C4-2B (cell line): ENCODE results near the gene KLHL18.

Experiments
- ZFX ChIP-seq: fragments of 450-650 bp; IDR thresholded peaks from 2 replicates; pipeline ENCODE4 v1.6.1; 2017
- TF ChIP-seq, protein P1 (sequence below): fragments of 450-650 bp; conservative IDR thresholded peaks from 2 replicates; pipeline ENCODE4 v1.5.1; 2017; ENCODE audit warnings: mild to moderate bottlenecking

DNA sequence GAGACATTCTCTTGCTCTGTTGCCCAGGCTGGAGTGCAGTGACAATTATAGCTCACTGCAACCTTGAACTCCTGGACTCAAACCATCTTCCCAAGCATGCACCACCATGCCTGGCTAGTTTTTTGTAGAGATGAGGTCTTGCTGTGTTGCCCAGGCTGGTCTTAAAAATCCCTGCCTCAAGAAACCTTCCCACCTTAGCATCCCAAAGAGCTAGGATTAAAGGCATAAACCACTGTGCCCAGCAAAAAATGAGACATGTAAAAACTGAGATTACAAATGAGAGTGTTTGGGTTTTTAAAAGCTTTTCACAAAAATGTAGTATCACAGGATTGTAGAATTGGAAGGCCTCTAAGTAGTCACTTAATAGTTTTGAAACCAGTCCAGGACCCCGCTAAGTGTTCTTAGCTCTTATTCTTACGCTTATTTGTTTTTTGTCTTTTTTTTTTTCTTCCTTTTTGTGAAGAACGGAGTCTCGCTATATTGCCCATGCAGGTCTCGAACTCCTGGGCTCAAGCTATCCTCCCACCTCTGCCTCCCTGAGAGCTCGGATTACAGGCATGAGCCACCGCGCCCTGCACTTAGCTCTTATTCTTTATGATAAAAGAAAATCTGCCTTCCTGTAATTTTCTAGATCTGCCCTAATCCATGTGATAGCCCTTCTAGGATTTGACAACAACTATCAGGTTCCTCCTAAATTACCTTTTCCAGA lies 31.5 kb downstream of the KLHL18 start:
- TF ChIP-seq, protein P1, sequence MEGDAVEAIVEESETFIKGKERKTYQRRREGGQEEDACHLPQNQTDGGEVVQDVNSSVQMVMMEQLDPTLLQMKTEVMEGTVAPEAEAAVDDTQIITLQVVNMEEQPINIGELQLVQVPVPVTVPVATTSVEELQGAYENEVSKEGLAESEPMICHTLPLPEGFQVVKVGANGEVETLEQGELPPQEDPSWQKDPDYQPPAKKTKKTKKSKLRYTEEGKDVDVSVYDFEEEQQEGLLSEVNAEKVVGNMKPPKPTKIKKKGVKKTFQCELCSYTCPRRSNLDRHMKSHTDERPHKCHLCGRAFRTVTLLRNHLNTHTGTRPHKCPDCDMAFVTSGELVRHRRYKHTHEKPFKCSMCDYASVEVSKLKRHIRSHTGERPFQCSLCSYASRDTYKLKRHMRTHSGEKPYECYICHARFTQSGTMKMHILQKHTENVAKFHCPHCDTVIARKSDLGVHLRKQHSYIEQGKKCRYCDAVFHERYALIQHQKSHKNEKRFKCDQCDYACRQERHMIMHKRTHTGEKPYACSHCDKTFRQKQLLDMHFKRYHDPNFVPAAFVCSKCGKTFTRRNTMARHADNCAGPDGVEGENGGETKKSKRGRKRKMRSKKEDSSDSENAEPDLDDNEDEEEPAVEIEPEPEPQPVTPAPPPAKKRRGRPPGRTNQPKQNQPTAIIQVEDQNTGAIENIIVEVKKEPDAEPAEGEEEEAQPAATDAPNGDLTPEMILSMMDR, result no peak
- TF ChIP-seq ZFX, result no peak
